ENCODE results near the gene TFIP11. TPM values are rescaled to one million over a fixed set of nuclear protein-coding genes. Genes with fewer than 3 reads are reported as not detected.

TFIP11 gene
- total RNA-seq, 2 donors from 2014 or later: 15.4 TPM

DNA sequence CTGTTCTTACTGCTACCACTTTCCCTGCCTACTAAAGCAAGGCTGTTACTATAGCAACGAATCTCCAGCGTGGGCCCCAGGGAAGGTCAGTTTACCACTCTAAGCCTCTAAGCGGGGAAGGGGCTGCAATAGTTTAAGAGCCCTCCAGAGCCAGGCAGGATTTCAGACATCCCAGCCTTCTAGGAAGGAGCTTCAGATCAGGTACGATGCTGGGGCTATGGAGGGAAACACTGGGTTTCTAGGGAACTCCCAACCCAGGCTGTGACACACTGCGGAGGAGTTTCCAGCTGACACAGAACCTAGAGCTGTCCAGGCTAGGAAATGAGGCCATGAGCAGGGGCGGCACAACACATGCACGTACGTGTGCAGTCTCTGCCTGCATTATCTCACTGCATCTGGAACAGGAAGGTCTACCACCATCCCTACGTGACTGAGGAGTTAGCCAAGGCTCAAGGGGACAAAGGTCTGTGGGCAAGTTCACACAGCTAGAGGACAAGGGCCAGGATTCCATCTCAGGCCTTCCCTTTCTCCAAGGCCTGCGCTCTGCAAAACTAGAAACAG is 49.1 kb downstream of the TFIP11 start:
- H3K36me3 ChIP-seq: peaks cover 60% of the 10 kb centered on the region
- no peaks in the 10 kb centered on the region for H3K27me3 ChIP-seq
- no peak overlapping the region for H3K4me3 ChIP-seq
- peaks cover 0 to 6% of the 10 kb centered on the region in 2 donors for H3K4me1 ChIP-seq
- DNase-seq (ENCODE audit: low spot score): no peak
- TF ChIP-seq, protein P1, sequence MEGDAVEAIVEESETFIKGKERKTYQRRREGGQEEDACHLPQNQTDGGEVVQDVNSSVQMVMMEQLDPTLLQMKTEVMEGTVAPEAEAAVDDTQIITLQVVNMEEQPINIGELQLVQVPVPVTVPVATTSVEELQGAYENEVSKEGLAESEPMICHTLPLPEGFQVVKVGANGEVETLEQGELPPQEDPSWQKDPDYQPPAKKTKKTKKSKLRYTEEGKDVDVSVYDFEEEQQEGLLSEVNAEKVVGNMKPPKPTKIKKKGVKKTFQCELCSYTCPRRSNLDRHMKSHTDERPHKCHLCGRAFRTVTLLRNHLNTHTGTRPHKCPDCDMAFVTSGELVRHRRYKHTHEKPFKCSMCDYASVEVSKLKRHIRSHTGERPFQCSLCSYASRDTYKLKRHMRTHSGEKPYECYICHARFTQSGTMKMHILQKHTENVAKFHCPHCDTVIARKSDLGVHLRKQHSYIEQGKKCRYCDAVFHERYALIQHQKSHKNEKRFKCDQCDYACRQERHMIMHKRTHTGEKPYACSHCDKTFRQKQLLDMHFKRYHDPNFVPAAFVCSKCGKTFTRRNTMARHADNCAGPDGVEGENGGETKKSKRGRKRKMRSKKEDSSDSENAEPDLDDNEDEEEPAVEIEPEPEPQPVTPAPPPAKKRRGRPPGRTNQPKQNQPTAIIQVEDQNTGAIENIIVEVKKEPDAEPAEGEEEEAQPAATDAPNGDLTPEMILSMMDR (IDR thresholded peaks at IDR 0.05): no peak
- no peaks in the 10 kb centered on the region for H3K9me3 ChIP-seq
- no peak overlapping the region for H3K27ac ChIP-seq

GRCh38 chr22:26462641-26463040 is 49.6 kb downstream of the TFIP11 start:
- Histone ChIP-seq H3K4me1 (peaks cover 0 to 6% of the 10 kb centered on the region in 2 donors), H3K36me3 (peaks cover 60% of the 10 kb centered on the region), H3K27me3 (no peaks in the 10 kb centered on the region), H3K27ac (no peak overlapping the region), H3K4me3 (no peak overlapping the region), H3K9me3 (no peaks in the 10 kb centered on the region)
- no peak for DNase-seq (ENCODE audit: low spot score)
- TF ChIP-seq, protein P1 (IDR thresholded peaks at IDR 0.05): no peak

DNA sequence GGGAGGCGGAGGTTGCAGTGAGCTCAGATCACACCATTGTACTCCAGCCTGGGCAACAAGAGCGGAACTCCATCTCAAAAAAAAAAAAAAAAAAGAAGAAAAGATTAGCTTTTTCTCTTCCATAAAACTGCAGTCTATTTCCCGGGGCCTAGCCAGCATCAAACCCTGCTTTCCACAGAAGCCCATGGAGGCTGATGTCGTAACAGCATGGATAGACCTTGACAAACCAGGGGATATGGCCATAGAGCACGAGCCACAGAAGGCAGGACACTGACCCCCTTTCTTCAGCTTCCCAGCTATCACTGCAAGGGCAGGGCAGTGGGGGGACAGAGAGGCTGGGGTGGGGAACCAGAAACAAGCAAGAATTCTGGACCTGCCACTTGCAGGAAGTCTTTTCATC is 50.2 kb downstream of the TFIP11 start:
- no peak overlapping the region for H3K27ac ChIP-seq
- TF ChIP-seq, protein P1 (IDR thresholded peaks at IDR 0.05): no peak

DNA sequence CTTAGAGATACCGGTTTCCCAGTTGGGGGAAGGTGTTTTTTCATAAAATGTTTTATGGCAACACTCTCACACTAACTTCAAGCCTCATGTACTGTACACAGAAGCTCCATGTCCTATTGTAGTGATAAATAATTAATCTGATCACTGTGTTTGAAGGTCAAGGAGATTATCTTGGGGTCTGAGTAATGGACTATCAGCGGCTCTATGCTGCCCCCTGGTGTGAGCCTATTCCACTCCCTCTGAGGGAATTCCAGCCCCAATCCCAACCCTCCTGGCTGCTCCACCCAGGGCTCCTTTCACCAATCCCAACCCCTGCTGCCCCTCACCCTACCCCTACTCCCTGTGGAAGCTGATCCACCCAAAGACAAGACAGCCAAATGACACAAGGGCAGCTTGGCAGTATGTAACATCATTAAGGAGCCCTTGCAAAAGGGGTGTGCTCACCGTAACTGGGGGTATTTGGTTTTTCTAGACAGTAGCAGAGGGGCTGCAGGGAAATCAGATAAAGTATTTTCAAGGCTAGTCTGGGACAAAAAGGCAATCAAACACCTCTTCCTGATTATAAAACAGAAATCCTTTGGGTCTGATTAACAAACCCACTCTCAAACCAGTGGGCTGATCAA is 51.0 kb downstream of the TFIP11 start:
- Histone ChIP-seq H3K36me3 (peaks cover 61% of the 10 kb centered on the region), H3K4me1 (peaks cover 0 to 6% of the 10 kb centered on the region in 2 donors), H3K9me3 (no peaks in the 10 kb centered on the region), H3K4me3 (no peak overlapping the region), H3K27ac (no peak overlapping the region), H3K27me3 (no peaks in the 10 kb centered on the region)
- TF ChIP-seq, protein P1 (IDR thresholded peaks at IDR 0.05): peak; percentile 70 to 81
- no peak for DNase-seq (ENCODE audit: low spot score)

More for the DNA sequence above, 50.2 kb downstream of the TFIP11 start:
- no peaks in the 10 kb centered on the region for H3K27me3 ChIP-seq
- H3K36me3 ChIP-seq: peaks cover 60% of the 10 kb centered on the region
- H3K4me3 ChIP-seq: no peak overlapping the region
- DNase-seq (ENCODE audit: low spot score): no peak
- H3K9me3 ChIP-seq: no peaks in the 10 kb centered on the region
- H3K4me1 ChIP-seq: peaks cover 0 to 6% of the 10 kb centered on the region in 2 donors

GRCh38 chr22:26460202-26460601 is 52.1 kb downstream of the TFIP11 start:
- Histone ChIP-seq H3K27me3 (no peaks in the 10 kb centered on the region), H3K27ac (no peak overlapping the region), H3K9me3 (no peaks in the 10 kb centered on the region), H3K4me3 (no peak overlapping the region), H3K4me1 (peaks cover 0 to 6% of the 10 kb centered on the region in 2 donors), H3K36me3 (peaks cover 52% of the 10 kb centered on the region)
- TF ChIP-seq, protein P1 (IDR thresholded peaks at IDR 0.05): no peak
- no peak for DNase-seq (ENCODE audit: low spot score)

Measured in right atrium auricular region (tissue), 2 donors.